NCI-H2196 treated with DMSO at 0.1 percent for 48 hours (cell line): Measurements from ENCODE around the gene SYNPR.

Experiments
- DNase-seq: peaks from one replicate; lab custom pipeline; 2025; ENCODE audit not compliant: unreplicated experiment; lab: John Stamatoyannopoulos, UW

Gene SYNPR

GRCh38 chr3:63370094-63370493 lies 92.0 kb downstream of the SYNPR start:
- DNase-seq = no peak

GRCh38 chr3:63383040-63383439 lies 104.9 kb downstream of the SYNPR start:
- DNase-seq = no peak

DNA sequence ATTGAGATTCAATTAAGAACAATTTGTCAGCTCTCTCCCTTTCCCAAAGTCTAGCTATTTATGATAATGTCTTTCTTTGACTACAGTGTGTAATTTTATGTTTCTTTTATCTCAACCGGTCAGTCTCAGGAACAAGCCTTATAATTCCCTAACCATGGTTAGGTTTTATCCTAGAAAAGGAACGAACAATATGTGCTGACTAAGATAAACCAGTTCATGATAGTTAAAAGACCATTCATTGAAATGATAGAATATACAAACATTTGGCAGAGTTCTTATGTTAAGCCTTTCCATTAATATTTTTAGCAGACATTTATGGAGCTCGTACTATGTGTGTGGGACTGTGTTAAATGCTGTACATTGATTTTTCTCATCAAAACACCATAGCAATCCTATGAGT lies 106.3 kb downstream of the SYNPR start:
- no peak for DNase-seq

DNA sequence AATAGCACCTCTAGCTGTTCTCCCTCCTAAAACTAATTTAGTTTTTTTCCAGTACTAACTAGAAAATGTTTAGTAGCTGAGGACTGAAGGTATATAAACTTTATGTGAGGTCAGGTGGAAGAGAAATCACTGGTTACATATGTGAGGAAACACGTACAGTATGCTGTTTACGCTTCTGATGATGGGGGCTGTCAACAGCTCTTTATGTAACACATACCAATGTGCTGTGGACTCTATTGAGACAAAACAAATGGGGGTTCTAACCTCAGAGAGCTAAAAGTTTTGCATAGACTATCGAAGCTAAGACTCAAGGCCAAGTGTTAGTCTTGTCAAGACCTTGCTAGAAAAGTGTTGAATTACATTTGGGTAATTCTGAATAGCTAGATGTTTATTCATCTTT lies 107.5 kb downstream of the SYNPR start:
- no peak for DNase-seq

DNA sequence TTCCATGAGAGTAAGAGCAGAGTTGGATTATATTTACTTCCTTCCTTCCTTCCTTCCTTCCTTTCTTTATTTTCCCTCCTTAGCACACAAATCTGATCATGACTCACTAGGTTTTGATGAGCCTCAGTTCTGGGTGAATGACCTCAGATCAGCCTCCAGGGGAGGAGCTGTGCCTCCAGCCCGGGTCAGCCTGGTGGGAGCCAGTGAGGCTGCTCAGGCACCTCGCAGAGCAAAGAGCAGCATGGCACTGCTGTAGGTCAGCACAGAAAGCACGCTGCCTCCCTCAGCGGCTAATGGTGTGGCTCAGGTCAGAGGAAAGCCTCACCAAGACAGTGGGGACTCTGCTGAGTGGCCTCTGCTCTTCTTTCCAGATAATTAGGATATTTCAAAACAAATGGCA lies 108.5 kb downstream of the SYNPR start:
- no peak for DNase-seq

DNA sequence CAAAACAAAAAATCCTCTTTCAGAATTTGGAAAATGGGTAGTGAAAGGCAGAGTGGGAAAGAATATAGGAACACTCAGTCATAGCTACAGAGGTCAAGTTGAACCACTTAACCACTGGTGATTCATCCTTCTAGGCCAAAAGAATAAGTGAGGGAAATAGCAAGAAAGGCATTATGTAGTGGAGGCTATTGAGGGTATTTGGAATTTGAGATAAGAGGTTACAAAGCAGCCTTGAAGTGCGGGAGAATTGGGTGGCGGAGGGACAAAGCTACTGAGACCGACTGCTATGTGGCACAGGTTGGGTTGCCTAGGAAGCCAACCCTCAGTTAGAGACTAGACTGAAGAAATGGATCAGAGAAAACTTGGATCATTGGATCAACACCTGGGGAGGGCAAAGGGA lies 109.5 kb downstream of the SYNPR start:
- DNase-seq = no peak

DNA sequence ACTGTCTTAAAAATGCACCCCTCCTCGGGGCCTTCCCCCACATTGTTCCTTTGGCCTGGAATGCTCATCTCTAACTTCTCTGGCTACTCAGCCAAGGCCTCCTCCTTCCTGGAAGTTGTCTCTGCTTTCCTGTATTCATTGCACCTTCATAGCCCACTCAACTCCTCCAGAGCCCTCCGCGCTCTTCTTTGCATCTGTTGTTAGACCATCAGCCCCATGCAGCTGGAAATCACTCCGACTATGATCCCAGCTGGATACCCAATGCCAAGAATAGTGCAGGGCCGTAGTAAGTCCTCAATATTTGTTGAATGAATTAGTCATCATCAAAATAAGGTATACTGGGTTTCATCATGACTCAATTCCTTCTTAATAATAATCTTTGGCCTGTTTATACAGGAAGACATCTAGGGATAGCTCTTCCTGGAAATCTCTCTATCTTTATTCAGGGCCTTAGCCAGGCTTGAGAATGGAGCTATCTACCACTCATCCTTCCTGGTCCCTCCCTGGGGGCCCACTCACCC lies 112.7 kb downstream of the SYNPR start:
- no peak for DNase-seq

DNA sequence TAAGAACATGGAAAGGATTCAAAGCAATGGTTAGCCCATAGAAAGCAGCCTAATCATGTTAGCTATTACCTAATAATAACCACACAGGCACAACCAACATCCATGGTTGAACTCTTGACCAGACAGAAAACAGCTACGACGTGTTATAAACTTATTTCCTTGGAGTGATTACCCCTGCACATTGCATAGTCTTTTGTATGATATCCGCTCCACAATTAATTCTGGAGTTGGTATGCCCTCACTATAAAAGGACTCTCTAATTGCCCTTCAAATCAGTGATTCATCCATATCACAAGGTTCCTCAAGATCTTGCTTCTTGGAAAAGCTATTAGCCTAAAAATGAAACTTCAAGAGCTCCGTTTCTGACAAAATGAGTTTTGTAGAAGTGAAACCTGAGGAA lies 117.9 kb downstream of the SYNPR start:
- DNase-seq = no peak

- DNase-seq = no peak
These were observed 122.2 kb downstream of the SYNPR start for GRCh38 chr3:63400246-63400860.

GRCh38 chr3:63405882-63406281 lies 127.8 kb downstream of the SYNPR start:
- DNase-seq = no peak

- DNase-seq = no peak
These were observed 135.4 kb downstream of the SYNPR start for GRCh38 chr3:63413523-63413922.

- DNase-seq = no peak
These were observed 136.5 kb downstream of the SYNPR start for GRCh38 chr3:63414607-63415006.

DNA sequence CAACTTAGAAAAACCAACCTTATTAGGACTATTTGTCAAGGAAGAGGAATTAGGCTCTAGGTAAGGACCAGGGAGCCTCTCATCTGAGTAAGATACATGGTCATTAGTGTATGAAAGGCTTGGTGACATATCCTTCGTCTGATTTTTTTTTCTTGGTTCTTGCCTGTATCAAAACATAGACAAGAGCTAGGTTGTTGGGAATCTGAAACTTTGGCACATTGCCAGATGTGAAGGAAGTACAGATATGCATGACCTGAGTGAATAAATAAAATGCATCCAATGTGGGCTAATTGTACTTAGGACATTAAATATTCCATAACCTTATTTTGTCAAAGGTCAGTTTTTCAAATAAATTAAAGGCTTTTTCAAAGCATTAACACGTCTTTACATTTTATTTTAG lies 151.8 kb downstream of the SYNPR start:
- no peak for DNase-seq

DNA sequence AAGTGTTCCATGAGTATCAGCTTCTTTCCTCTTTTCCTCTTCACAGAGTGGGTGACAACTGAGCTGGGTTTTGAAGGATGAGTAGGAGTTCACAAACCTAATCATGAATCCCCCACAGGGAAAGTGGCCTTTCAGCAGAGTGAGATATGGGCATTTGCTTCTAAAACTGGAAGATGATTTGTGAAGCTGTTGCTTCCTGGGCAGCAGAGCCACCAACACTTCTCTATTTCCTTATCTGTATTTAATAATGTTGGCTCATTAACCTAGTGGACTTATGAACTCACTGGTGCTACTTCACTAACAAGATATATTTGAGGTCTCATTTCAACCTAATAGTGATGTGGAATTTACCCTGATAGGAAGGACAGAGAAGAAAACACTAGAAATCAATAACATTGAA lies 152.8 kb downstream of the SYNPR start:
- DNase-seq = no peak

- DNase-seq = no peak
These were observed 159.8 kb downstream of the SYNPR start for GRCh38 chr3:63437858-63438257.

DNA sequence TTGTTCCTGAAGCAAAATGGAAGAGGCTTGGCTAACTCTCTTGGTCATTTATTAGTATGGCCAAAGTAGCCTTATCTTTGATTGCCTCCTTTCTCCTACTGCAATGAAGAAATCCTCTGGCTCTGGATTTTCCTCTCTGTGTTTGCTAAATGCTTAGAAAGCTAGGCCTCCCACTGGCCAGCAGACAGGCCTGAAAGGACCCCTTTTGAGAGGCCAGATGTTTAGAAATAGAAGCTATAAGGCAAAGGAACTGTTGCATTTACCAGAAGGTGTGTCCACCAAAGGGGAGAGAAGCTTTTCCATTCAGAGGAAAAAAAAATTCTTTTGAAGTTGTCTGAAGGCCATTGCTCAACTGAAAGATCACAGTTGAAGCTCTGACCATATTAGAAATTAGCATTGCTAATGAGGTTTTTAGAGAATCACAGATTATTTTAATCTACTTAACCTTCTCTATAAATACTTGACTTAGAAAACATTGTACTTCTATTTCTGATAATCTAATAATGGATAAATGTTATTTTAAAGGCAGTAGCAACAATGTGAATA lies 160.8 kb downstream of the SYNPR start:
- no peak for DNase-seq

GRCh38 chr3:63441262-63441661 lies 163.2 kb downstream of the SYNPR start:
- no peak for DNase-seq

DNA sequence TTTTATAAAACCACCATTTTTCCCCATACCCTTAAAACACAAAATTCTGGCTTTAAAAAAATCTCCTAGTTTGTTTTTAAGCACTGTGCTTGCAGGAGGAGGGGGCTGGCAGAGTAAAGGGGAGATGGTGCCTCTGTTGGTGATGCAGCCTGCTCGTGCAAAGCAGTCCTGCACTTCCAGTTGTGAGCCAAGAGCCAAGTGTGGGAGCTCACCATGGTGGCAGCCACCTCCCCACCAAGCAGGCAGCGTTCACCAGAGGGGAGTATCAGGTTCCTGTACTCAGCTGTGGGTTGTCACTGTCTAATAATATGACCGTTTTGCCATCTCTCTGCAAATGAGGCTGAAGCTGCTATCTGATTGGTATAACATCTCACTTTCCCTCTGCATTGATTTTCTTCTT lies 164.8 kb downstream of the SYNPR start:
- no peak for DNase-seq

DNA sequence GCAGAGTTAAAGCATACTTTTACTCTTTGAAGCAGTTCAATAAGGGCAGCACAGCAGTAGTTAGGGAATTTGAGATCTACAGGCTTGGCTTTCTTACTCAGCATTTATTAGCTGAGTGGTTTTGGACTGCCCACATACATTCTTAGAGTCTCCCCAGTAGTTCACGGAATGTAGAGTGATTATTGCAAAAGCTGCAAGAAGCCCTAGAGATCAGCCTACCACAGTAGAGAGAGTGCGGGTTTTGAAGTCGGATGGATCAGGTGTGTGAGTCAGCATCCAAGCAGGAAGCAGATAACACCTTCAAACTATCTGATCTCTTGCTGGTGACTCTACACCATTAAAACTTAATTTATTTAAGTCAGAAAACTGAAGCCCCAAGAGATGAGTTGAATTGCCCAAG lies 171.9 kb downstream of the SYNPR start:
- no peak for DNase-seq

- DNase-seq = no peak
These were observed 172.7 kb downstream of the SYNPR start for GRCh38 chr3:63450634-63451363.

- no peak for DNase-seq
These were observed 178.8 kb downstream of the SYNPR start for GRCh38 chr3:63456901-63457300.

- no peak for DNase-seq
These were observed 180.3 kb downstream of the SYNPR start for GRCh38 chr3:63458405-63458804.
